ENCODE measurements around the gene POLG.

The POLG gene

DNA sequence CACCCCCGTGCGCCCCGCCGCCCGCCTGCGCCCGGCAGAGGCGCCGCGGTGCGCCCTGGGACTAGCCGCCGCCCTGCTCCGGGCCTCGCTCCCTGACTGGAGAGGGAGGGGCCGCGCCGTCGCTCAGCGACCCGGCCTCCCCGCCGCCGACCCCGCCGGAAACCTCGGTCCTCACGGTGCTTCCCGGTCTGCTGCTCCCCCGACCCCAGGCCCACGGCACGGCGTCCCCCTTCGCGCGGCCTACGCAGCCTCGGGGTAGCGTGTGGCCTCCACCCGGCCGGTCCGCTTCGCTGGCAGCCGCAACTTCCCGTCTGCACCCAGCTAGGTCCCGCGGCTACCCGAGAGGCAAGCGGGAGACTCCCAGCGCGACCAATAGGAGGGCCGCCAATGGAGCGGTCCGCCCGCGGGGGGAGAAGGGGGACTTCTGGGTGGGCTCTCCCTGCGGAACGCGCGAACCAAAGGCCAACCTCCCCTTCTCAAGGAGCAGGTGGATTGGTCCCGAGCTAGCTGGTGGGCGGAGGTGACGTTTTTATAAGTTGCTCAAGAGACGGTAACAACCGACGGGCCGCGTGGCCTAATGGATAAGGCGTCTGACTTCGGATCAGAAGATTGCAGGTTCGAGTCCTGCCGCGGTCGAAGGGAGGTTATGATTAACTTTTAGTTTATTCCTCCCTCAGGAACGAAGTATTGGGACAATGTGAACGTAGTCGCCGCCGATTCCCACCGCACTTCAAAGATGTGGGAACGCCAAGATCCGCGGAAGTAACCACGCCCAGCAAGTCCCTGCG, at the start of gene POLG:
Gene POLG (minus strand): TSS at position 315 of the 788 bp plus-strand sequence. CDS start 1,070 bp downstream, outside the sequence.
- peak; percentile 98 for DNase-seq (ENCODE audit: low read depth)

DNA sequence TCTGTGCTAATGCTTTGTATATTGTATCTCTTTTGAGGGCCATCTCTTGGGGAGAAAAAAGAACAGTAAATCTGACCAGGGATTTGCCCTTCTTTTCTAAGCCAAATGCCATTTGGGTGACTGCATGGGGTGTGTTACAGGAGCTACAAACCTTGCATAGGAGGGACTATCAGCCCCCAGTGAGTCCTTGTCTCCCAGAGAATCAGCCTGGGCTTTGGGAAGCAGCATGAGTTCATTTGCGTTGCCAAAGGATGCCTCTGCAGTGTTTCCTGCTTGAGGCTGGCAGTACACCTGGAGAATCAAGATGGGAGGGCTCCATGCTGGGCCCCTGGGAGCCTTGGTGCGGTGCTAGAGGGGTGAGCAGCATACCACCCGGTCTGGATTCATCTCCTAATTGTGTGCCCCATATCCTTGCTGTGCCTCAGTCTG, 49.6 kb upstream of the POLG start:
- no peak for DNase-seq (ENCODE audit: low read depth)

DNA sequence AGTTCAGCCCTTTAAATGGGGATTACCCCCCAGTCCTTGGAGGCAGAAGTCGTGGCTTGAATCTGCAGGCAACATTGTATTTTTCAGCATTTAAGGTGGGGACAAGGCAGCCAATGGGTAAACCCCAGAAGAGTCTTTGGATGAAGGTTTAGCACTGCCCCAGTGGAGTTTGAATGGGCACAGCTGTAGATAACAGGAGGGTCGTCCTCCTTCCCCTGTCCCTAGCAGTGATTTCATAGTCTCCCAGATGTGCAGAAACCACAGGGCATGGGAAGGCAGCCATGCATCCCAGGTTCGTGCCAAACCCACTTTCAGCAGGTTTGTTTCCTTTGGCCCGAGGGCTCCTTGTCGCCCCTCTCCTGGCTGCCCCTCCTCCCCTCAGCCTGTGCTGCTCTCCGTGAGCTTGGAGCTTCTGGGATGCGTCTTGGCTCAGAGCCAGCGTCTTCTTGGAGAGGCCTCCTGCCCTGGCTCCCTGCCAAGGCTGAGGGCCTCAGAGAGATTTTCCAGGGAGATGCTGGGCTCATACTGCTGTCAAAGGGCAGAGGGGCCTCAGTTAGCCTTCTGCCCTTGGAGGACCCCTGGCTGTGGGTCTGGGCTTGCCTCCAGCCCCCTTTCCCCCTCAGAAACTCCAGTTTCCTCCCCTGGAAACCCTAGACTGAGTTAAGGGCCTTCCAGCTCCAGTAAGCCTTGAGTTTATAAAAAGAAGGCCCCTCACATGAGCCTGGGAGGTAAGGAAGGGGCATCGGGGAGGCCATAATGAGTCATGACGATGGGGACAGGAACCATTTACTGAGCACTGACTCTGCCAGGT, 48.9 kb upstream of the POLG start:
- no peak for DNase-seq (ENCODE audit: low read depth)

DNA sequence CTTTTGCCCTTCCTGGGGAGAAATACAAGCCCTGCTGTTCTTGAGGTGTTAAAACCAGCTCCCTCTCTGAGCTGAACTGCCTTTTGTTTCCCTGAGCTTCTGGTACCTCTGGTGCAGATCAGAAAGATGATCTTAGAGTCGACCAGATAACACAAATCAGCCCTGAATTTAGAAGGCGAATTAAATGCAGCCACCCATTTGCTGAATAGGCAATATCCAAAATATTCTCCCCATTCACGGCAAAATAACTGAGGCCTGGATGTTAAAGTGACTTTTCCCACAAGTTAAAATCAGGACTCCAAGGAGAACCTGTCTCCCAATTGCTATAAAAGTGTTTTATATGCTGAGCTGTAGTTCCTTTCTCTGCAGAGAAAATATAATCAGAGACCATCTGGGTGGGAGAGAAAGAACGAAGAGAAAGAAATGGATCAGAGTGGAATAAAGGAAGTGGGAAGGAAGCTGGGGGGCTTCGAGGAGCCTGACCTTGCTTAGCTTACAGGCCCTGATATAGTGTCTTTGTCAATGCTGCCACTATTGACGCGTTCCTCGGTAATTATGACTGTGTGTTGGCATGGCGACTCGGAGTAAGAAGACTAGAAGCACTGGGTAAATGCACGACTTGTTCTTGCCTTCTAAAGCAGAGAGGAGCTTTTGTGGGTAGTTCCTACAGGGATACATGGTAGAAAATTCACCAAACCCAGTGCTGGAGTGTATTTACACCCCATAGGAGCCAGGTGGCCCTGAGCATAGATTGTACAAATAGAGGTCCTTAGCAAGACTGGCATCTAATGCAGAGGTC, 47.5 kb upstream of the POLG start:
- no peak for DNase-seq (ENCODE audit: low read depth)

DNA sequence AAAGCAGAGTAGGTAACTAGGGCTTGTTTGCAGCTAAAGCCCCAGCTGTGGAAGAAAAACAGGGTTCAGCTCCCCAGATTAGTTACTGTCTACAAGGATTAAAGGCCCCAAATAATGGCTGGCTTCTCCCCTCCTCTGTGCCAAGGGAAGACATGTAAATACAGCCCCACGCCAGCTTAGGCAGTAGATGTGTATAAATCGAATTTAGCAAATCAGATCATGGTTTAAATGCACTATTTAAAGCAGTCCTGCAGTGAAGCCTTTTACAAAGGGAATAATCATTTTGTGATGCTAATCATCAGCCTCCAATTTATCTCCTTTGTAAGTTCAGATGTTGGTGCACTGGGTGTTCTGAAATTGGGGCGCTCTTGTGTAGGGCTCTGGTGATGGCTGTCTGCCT, 46.7 kb upstream of the POLG start:
- DNase-seq (ENCODE audit: low read depth): no peak

DNA sequence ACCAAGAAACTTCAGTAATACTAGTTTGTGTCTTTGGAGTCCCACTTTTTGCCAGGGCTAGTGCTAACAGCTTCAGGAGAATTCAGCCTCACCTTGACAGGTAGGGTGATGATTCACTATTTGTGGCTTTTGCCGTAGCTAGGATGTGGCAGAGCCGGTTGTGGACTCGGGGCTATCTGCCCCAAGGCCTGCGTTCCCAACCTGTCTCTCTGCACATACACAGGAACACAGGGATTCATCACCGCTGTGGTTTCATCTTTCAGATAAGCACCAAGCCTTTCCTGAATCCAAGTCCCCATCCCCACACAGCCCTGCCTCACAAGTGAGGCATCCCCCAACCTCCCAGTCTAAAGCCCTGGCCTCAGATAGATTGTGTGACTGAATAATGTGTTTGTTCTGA, 45.2 kb upstream of the POLG start:
- DNase-seq (ENCODE audit: low read depth): no peak

DNA sequence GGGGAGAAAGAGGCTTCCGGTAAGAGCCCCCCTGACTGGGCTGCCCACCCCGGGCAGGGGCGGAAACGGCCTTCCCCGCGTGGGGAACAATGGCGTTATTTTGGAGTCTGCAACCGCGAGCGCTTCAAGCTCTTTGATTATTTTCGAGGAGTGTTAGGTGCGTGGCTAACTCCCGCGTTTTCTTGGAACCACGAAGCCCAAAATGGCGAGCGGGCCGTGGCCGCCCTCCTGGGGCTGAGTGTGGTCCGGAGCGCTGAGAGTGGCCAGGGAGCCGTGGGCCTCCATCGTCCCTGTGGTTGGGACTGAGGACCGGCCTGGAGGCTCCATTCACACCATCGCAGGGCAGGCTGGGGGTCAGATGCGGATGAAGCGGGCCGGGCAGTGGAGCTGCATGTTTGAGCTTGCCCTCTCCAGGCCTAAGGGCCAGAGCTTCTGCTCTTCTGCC, 44.6 kb upstream of the POLG start:
- DNase-seq (ENCODE audit: low read depth): no peak

DNA sequence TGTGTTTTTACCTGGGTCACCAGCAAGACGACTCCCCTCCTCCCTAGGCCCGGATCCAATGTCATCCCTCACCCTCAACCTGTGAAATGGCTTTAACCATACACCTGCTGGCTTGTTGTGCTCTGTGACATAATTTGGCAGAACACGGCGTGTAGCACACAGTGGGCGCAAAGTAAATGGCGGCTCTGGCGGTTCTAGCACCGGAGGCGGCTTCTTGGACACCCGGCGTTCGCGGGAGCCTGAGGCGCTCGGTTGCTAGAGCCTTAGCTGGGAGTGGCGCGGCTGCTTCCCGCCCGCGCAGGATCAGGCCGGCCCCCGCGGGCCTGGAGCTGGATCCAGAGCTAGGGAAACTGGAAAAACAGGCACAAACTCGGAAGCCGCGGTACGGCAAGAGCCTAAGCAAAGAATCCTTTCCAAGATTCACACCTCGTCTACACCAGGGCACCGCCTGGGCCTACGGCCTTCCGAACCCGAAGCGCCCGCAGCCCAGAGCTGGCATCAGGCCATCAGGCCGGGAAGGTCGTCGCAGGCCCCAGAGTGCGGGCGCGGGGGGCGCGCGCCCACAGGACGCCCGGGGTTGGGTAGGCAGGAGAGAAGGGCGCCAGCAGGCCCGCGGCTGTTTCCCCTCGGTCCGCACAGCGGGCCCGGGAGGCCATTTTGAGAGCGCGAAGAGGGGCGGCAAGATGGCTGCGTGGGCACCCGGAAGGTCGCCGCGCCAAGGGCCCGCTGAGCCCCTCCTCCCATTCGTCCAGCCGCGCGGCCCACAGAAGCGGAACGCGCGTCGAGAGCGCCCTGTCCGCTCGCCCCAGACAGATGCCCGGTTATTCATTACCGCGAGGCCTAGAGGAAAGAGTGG, 43.9 kb upstream of the POLG start:
- no peak for DNase-seq (ENCODE audit: low read depth)

DNA sequence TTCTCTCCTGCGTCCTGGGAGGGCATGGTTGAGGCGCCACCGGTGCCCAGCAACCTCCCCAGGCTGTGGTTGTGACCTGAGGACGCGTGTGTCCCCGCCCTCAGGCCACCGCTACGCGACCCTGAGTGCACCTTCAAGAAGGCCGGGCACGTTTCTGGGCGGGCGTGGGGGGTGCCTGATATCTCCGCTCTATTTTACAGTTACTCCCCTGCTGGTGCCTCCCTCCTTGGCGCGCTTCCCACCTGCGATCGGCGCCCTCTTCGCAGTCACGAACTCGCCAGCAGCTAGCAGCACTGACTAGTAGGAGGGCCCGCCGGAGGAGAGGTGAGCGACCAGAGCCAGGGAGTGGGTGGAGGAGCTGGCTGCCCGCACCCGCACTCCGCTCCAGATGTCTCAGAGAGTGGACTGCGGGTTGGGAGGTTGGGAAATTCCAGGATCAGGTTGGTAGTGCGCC, 43.2 kb upstream of the POLG start:
- no peak for DNase-seq (ENCODE audit: low read depth)

DNA sequence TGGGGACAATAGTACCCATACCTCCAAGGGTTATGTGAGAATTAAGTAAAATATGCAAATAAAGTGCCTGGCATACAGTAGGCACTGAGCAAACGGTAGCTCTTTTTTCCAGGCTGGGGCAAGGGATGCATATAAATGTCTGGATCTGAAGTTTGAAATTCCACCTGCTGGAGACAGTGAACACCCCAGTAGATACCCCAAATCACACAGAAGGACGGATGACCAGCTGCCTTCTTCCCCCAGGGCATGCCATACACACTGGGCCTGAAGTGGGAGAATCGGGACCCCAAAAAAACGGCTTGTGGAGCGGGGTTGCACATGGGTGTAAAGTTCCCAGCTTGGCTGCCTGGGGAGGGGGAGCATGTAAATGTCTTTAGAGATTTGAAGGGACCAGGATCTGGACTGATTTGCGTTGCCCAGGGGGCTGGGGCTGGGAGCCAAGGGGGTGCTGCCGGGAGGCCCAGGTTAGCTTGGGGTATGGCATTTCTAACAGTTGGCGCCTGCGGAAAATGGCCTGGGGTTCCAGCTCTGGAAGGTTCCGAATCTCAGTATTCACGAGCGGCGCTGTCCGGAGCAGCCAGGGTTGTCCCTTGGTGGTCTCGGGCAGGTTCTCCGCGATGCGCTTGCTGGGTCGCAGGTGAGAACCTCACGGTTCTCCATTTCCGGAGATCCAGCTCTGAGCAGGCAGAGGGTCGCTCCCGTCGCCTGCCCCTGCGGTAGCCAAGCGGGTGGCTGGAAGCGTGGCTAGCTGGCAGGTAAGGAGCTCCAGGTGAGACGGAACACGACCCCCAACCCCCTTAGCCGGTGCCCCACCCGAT, 42.6 kb upstream of the POLG start:
- DNase-seq (ENCODE audit: low read depth): no peak

DNA sequence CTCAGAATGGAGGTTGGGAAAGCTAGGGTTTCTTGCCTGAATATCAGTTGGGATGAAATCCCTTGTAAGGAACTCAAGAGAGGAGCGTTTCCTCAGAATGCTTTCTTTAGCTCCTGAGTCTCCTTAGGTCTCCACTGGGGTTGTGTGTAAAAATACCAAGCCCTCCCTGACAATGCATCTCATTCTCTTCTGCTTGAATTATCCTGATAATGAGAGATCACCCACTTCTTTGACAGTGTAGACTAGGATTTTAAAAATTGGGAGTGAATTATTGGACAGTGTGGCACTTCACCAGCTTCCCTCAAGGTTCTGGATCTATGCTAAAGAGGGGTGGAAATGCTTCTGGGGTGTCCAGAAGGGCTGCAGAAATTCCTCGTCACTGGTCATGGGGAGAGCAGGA, 41.8 kb upstream of the POLG start:
- no peak for DNase-seq (ENCODE audit: low read depth)

DNA sequence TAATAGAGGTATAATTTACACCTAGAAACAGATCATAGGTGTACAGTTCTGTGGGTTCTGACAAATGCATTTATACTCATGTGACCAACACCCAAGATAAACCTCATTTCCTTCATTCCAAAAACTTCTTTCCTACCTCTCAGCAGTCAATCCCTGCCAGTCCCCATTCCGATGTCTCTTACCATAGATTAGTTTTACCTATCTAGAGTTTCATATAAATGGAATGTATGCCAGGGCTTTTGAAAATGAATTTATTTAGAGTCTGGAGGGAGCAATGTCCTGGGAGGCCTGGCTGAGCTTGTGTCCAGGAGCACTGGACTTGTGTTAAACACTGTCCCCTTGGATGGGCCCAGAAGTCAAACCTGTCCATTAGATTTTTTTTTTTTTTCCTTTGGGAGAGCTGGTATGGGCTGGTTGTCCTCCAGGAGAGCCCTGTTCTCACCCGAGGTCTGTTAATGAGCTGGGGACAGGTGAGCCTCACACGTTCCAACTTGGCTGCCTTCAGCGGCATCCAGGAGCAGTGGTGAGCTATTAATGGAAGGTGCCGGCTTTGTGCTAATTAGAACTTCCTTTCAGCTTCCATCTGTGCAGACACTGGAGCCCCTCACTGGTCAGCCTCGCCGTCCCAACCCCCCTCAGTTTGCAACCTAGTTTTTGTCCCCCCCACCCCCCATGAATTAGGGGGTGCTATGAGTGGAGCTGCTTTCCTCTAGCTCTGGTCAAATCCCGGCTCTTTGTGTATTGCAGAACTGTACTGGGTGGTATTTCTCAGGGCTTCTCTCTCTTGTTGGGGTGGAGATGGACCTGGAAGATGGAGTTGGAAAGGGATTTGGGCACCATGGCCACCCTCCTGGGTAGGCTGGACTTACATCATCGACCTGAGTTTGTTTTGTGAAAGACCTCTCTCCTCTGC, 40.7 kb upstream of the POLG start:
- no peak for DNase-seq (ENCODE audit: low read depth)

DNA sequence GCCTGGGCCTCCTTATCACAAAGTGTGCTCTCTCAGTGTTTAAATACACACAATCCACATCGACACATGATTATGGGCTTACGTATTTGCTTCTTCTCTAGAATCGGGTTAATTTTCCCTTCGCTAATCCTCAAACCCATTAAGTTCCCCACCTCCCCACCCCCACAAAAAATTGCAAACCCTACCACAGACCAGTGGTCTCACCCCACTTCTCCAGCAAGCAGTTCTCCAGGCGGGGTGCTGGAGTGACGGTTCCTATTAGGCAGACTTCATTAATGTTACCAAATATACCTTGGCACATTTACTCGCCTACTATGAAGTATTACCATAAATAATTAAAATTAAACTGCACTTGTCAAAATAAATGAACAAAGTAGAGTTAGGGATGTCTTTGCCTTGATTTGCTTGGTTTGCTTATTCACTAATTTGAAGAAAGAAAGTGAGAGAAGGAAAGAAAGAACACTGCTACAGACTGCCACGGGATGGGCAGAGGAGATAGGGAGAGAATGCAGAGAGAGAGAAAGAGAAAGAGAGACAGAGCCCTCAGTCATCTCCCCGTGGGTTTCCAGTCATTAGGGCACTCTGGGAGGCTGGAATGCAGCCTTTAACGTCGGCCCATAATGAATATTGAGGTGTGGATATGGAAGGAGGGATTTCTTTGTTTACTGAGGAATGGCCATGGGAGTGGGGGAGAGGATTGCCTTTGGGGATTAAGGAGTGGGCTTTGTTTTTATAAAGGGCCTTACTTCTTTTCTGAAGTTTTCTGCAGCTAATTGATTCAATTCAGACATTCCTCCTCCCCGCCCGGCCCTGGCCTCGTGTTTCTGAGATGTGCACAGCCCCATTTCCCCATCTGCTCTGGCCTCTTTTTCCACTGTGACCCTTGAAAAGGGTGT, 39.7 kb upstream of the POLG start:
- DNase-seq (ENCODE audit: low read depth): no peak

DNA sequence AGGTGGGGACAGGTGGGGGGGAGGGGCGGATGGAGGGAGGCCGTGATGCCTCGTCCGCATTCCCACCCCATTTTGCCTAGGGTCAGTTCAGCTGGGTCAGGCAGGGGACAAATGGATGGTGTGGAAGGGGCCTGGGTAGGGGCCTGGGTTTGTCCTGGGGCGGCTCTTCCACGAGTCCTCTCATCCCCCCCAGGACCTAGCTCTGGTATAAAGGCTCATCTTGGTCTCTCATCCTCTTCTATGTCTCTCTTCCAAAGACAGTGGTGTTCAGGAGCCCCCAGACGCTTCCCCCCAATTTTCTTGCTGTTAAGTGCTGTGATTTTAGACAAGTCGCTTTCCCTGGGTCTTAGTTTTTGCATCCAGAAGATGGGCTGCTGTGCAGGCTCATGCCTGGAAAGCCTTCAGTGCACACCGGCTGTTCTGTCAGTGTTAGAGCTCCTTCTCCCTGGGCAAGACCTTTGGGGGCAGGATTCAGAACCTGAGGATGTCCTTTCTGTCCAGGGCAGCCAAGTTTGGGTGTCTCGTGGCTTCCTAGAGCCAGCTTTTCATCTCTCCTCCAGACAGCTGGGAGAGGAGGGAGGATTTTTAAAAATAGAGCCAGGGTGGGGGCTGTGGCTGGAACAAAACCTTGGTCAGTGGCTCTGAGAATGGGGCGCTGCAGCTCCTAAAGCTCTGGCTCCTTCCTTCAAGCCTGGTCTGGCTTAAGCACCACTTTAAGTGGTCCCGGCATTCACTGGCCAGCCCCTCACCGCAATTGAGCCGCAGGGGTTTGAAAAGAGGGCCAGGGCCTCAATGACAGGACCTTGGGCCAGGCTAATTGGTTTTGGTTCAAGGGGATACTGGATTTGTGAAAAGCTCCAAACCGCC, 37.7 kb upstream of the POLG start:
- DNase-seq (ENCODE audit: low read depth): no peak

DNA sequence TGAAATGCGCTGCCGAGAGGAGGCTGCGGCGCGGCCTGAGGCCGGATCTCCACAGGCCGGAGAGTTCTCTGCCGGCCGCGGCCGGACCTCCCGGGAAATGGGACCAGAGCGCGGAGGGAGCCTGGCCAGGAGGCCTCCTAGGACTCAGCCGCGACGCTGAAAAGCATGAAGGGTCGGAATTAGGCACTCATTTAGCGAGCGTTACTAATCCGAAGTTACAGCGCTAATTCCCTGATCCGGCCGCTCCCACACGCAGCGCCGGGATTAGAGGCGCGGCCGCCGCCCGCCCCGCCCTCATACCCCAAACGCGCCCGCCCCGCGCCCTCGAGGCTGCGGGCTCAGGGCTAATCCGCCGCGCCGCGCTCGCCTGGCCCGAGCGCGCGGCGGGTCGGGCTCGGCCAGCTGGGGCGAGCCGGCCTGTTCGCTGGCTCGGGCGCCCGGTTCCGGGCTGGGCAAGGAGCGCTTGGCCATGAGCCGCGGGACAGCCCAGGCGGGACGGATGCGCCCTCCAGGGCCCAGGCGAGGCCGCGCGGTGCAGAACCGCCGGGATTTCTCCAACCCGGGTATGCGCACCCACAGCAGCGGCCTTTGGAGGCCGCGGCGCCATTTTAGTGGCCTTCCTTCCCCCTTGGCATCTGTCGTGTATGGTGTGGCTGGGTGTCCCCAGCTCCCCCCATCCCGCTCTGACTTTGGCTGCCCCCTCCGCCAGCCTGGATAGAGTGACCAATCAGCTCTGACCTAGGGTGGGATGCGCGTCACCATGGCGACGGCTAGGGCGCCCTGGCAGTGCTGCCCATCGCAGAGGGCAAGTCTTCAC, 36.8 kb upstream of the POLG start:
- DNase-seq (ENCODE audit: low read depth): peak; percentile 26

DNA sequence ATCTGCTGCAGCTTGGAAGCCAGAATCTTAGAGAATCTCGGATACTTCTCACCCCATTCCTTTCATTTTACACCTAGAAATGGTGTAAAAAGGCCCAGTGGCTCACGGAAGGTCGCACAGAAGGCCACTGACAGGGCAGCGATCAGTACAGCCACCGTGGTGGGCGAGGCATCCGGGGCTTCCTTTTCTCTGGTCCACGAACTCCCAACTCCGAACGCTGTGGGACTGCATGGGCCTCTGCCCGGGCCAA, 36.3 kb upstream of the POLG start:
- DNase-seq (ENCODE audit: low read depth): no peak

All from ELR (cell line).